GM12801 (cell line): ENCODE measurements around the gene EIF6.

ENCODE experiments used
- CTCF ChIP-seq: IDR thresholded peaks from one replicate; pipeline ENCODE4 v1.5.1; 2011; ENCODE audit warnings: control low read depth; ENCODE audit not compliant: insufficient read length; ENCODE audit errors: extremely low read depth

The EIF6 gene

GRCh38 chr20:35296101-35296554, 11.6 kb upstream of the EIF6 start:
- no peak for TF ChIP-seq CTCF

- no peak for TF ChIP-seq CTCF
Observed at GRCh38 chr20:35295674-35296073, 11.1 kb upstream of the EIF6 start.

- no peak for TF ChIP-seq CTCF
Observed at GRCh38 chr20:35295058-35295457, 10.5 kb upstream of the EIF6 start.

GRCh38 chr20:35294293-35294685, 9.7 kb upstream of the EIF6 start:
- TF ChIP-seq CTCF: no peak

GRCh38 chr20:35293303-35294292, 9.0 kb upstream of the EIF6 start:
- no peak for TF ChIP-seq CTCF

- TF ChIP-seq CTCF: no peak
Observed at GRCh38 chr20:35292504-35293285, 8.1 kb upstream of the EIF6 start.

GRCh38 chr20:35291654-35292503, 7.3 kb upstream of the EIF6 start, which contains the start of gene FAM83C:
Gene FAM83C, minus strand, starts transcription at chr20:35292425. Its CDS starts 121 bp downstream, at chr20:35292304.
- TF ChIP-seq CTCF: no peak
